ENCODE measurements around the gene RPS15.

The RPS15 gene

GRCh38 chr19:1425102-1425837 lies 12.9 kb upstream of the RPS15 start:
- DNase-seq (ENCODE audit: low read depth in 1 of 2, low spot score in 1 of 2), result peak in 1 of 2 experiments; percentile 43
- no peak overlapping the region for H3K4me3 ChIP-seq (replicated peaks; ENCODE audit: insufficient read depth, low read length)
- TF ChIP-seq, protein P1, sequence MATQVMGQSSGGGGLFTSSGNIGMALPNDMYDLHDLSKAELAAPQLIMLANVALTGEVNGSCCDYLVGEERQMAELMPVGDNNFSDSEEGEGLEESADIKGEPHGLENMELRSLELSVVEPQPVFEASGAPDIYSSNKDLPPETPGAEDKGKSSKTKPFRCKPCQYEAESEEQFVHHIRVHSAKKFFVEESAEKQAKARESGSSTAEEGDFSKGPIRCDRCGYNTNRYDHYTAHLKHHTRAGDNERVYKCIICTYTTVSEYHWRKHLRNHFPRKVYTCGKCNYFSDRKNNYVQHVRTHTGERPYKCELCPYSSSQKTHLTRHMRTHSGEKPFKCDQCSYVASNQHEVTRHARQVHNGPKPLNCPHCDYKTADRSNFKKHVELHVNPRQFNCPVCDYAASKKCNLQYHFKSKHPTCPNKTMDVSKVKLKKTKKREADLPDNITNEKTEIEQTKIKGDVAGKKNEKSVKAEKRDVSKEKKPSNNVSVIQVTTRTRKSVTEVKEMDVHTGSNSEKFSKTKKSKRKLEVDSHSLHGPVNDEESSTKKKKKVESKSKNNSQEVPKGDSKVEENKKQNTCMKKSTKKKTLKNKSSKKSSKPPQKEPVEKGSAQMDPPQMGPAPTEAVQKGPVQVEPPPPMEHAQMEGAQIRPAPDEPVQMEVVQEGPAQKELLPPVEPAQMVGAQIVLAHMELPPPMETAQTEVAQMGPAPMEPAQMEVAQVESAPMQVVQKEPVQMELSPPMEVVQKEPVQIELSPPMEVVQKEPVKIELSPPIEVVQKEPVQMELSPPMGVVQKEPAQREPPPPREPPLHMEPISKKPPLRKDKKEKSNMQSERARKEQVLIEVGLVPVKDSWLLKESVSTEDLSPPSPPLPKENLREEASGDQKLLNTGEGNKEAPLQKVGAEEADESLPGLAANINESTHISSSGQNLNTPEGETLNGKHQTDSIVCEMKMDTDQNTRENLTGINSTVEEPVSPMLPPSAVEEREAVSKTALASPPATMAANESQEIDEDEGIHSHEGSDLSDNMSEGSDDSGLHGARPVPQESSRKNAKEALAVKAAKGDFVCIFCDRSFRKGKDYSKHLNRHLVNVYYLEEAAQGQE (IDR thresholded peaks at IDR 0.05; ENCODE audit: insufficient replicate concordance, low read depth), result no peak
- TF ChIP-seq POLR2AphosphoS5 (IDR thresholded peaks at IDR 0.05; ENCODE audit: low read depth) (no peak), CTCF (IDR thresholded peaks at IDR 0.05; ENCODE audit: insufficient read depth, low read length) (no peak), SPI1 (IDR thresholded peaks at IDR 0.05; ENCODE audit: borderline replicate concordance, low read depth) (no peak), GABPA (IDR thresholded peaks at IDR 0.05; ENCODE audit: low read depth) (no peak)
- H3K27me3 ChIP-seq (ENCODE audit: insufficient read depth, poor library complexity, severe bottlenecking), result no peaks in the 10 kb centered on the region
- no peak overlapping the region for H3K27ac ChIP-seq (replicated peaks)

DNA sequence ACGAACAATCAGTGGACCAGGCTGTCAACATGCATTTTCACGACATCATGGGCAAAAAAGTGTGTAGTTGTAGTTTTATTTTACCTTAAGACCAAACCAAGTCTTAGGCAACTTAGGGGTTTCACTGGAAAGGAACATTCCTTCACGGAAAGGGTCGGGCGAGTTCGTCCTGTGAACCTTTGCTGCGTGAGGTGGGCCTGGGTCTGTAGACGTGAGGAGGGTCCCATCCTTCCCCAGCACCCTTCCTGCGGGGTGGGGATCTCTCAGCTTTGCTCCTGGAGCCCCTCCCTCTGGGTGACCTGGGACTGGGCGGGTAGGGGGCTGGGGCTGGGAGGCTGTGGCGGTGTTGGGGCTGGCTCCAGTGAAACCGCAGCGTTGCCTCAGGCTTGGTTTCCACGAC lies 12.3 kb upstream of the RPS15 start:
- no peak for TF ChIP-seq CTCF (IDR thresholded peaks at IDR 0.05; ENCODE audit: insufficient read depth, low read length)
- Histone ChIP-seq H3K27ac (replicated peaks) (no peak overlapping the region), H3K27me3 (ENCODE audit: insufficient read depth, poor library complexity, severe bottlenecking) (no peaks in the 10 kb centered on the region), H3K4me3 (replicated peaks; ENCODE audit: insufficient read depth, low read length) (no peak overlapping the region)
- DNase-seq (ENCODE audit: low read depth in 1 of 2, low spot score in 1 of 2), result no peak

GRCh38 chr19:1426736-1427135 lies 11.5 kb upstream of the RPS15 start:
- H3K27ac ChIP-seq (replicated peaks), result no peak overlapping the region
- TF ChIP-seq CTCF (IDR thresholded peaks at IDR 0.05; ENCODE audit: insufficient read depth, low read length) (no peak), POLR2AphosphoS5 (IDR thresholded peaks at IDR 0.05; ENCODE audit: low read depth) (no peak), GABPA (IDR thresholded peaks at IDR 0.05; ENCODE audit: low read depth) (no peak), SPI1 (IDR thresholded peaks at IDR 0.05; ENCODE audit: borderline replicate concordance, low read depth) (no peak)
- TF ChIP-seq, protein P1 (IDR thresholded peaks at IDR 0.05; ENCODE audit: insufficient replicate concordance, low read depth), result no peak

More at GRCh38 chr19:1426736-1427135, 11.5 kb upstream of the RPS15 start:
- no peak overlapping the region for H3K4me3 ChIP-seq (replicated peaks; ENCODE audit: insufficient read depth, low read length)
- no peaks in the 10 kb centered on the region for H3K27me3 ChIP-seq (ENCODE audit: insufficient read depth, poor library complexity, severe bottlenecking)
- no peak for DNase-seq (ENCODE audit: low read depth in 1 of 2, low spot score in 1 of 2)

All from HL-60 (cell line).